Dermis blood vessel endothelial cell (primary cell): ENCODE results near the gene DIP2C. TPM values are rescaled to one million over a fixed set of nuclear protein-coding genes. Genes with fewer than 3 reads are reported as not detected.
A peak's percentile ranks its signal among the peaks of the same experiment; 100 is the strongest.
"Not testable (repeated sequence)": the region's sequence is repeated elsewhere in the genome, so short reads cannot be mapped to it uniquely, and the experiment has no call there.

Source experiments
- DNase-seq: peaks from one replicate; pipeline ENCODE4 v3.0.0; 2010
- total RNA-seq: library from RNA; depleted of rRNA; stranded (reverse); fragments of >200 nt; gene quantifications from 2 replicates; pipeline ENCODE4 v1.2.3, GENCODE V29; 2014

DIP2C gene
- total RNA-seq, 1 donor from 2014 or later, result 6.5 TPM

DNA sequence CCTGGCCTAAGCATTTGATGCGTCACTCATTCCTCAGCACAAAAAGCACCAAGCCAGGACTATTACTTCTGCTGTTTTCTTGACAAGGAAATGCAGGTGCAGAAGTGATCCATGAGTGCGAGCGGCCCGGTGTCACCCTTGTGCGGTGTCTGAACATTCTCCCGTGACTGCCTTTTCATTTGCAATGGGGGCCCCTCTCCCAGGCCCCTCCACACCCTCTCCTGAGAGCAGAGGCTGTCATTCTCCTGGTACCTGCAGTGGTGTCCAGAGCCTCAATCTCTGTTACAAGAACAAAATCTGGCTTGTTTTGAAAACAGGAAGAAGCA is 213.1 kb downstream of the DIP2C start:
- no peak for DNase-seq

DNA sequence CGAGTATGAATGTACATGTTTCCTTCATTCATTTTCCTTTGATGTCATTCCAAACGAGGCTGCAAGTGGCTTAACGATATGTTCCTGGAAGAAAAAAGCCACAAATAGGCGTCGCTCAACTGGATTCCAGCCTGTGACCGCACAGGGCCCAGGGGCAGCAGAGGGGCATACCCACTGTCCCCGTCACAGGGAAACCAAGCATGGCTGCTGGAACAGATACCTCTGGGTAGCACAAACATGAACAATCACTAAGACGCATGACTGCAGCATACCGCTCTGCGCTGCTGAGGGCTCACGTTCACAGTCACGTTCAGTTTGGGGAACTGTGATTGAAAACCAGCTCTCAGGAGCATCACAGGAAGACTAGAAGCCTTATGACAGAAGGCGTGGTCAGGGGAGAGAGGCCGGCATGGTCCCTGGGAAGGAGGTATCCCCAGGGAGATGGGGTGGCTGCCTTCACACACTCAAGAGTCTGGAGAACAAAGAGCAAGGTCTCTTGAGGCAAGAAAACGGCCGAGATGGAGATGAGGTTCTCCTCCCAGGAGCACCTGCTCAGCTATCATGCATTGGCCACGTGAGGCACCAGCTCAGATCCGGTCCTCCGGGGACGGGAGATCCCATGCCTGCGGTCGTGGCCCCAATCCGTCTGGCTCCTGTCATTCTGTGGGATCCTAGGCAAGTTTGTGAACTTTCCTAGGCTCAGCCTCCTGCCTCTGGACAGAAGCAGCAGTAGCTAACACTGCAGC is 213.6 kb downstream of the DIP2C start:
- no peak for DNase-seq

DNA sequence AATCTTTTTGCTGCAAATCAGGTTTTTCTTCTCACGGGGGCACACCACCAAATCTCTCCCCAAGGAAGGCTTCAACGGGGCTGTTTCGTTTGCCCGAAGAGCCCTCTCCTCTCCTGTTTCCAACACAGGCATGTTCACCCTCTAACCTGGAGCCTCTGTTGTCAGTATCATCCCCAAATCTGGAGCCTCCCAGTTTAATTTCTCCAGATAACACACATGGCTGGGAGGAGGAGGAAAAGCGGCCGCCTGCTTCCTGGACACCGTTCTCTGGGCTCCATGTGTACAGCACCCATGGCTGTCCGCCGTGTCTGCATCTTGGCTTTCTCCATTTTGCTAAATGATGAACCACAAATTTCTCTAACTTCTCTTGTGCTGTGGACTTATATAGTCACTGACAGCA is 214.5 kb downstream of the DIP2C start:
- no peak for DNase-seq

DNA sequence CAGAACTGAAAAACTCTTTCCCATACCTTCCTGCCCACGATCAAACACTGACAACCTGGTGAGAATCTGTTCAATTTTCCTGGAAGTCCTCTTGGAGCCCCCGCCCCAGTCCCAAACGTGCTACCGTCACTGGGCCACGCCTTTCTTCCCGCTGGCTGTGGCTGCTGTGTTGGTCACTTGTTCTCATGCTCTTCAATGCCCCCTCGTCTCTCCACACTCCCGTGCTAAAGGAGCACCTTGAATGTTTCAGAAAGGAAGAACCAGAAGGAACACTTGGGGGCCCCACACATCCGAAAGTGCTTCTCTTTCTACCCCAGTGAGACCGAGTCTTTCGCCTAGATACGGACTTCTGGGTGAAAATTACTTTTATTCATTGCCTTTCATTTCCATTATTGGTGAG is 215.1 kb downstream of the DIP2C start:
- no peak for DNase-seq

GRCh38 chr10:472241-472910 is 217.1 kb downstream of the DIP2C start:
- no peak for DNase-seq

- no peak for DNase-seq
These were observed 219.0 kb downstream of the DIP2C start for GRCh38 chr10:470339-471003.

GRCh38 chr10:469947-470338 is 219.5 kb downstream of the DIP2C start:
- no peak for DNase-seq

DNA sequence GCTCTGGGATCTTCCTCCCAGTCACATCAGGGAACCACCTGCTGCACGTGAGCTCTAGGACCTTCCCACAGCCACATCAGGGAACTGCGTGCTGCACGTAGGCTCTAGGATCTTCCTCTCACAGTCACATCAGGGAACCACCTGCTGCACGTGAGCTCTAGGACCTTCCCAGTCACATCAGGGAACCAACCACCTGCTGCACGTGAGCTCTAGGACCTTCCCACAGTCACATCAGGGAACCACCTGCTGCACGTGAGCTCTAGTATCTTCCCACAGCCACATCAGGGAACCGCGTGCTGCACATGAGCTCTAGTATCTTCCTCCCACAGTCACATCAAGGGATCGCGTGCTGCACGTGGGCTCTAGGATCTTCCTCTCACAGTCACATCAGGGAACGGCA is 229.7 kb downstream of the DIP2C start:
- DNase-seq, result no peak

GRCh38 chr10:458421-458851 is 231.0 kb downstream of the DIP2C start:
- peak; percentile 71 for DNase-seq

GRCh38 chr10:456486-456885 is 233.0 kb downstream of the DIP2C start:
- DNase-seq, result no peak

- DNase-seq, result peak; percentile 50
These were observed 234.6 kb downstream of the DIP2C start for GRCh38 chr10:454860-455259.

DNA sequence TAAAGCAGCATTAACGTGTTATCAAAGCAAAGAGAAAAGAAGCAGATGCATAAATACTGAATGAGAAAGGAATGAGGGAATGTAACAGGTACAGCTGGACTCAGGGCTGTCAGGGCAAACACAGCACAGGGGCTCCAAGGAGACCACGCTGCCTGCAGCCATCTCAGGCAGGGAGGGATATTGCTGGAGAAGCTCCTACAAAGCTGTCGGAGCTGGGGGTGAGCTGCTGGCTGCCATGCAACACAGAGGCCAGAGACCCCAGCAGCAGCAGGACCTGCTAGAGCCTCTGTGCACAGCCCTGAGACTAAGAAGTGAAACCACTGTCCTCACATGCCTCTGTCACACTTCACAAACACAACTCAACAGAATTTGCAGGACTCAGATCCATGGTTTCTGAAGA is 235.8 kb downstream of the DIP2C start:
- DNase-seq, result no peak

DNA sequence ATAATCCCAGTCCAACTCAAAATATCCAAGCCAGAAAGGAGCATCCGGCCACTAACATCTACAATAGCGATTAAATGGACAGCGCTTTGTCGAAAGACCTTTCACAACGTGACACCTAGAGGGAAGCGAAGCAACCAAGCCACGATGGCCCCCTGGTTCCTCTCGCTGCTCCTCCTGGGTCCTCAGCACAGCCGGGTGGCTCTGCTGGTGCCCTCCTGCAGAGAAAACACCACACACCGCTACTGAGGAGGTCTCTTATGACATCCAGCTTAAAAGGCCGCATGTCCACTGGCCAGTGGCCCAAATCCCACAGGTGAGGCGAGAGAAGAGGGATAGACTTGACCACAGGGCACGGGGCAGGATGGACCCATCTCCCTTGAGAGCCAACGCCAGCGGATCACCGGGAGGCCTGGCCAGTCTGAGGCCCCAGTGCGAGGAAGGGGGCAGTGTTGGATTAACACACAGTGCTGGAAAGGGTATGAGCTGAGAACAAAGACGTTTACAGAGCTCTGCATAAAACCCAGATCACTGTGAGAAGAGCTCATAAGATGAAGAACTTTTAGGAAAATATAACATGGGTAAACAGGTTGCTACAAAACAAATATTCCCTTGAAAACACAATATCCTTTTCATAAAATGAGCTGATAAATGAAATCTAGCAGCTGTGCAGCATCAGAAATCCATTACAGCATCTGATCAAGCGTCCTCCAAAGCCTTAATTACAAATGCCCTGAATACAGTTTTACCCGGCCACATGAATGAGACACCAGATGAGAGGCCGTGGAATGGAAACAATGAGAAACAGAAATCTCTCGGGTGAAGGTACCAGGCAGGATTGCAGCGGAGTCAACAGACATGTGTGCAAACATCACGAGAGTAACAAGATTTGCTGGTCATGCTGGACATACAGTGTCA is 236.7 kb downstream of the DIP2C start:
- DNase-seq, result no peak

DNA sequence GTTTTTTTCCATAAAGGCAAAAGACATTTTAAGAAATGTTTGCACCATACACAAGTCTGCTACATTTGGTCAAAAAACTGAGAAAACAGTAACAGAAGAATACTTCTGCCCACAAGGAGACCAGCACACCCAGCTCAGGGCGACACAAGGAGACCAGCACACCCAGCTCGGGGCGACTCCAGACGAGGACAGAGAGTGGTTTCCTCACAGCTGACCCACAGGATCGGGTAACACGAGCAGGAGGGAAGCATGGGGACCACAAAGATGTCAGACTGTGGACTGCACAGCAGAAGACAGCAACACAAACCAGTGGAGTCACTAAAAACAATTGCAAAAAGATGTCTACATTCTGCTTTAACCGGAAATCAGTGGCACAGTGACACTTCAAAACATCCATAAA is 237.6 kb downstream of the DIP2C start:
- no peak for DNase-seq

GRCh38 chr10:451021-451471 is 238.4 kb downstream of the DIP2C start:
- DNase-seq, result no peak

DNA sequence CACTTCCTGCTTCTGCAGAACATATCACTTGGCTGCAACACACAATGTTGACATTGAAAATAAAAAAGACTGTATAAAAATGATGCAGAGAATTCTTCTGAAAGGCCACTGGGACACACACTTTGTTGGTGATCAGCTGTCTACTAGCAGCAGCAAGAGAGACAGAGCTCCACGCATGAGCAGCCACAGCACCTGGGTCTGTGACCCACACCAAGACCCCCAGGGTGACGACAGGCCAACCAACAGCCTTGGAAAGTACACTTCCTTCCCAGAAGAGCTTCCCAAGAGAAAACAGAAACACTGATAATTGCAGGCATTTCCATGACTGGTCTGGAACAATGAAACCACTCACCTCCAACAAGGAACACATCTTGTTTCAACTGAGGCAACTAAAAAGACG is 239.0 kb downstream of the DIP2C start:
- DNase-seq, result no peak

DNA sequence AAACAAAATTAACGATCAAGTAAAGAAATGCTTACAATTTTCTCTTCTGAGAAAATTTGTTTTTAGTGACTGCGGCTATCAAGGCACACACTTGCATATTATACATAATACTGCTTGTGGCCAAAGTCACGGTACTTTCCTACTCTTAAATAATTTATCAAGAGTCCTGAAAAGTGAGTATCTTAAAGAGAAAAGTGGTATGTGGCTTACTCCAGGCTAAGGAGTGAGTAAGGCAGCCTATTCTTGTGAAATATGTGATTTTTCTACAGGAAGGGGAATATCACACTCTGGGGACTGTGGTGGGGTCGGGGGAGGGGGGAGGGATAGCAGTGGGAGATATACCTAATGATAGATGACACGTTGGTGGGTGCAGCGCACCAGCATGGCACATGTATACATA is 240.1 kb downstream of the DIP2C start:
- not testable (repeated sequence) for DNase-seq

- no peak for DNase-seq
These were observed 246.0 kb downstream of the DIP2C start for GRCh38 chr10:443459-443858.

DNA sequence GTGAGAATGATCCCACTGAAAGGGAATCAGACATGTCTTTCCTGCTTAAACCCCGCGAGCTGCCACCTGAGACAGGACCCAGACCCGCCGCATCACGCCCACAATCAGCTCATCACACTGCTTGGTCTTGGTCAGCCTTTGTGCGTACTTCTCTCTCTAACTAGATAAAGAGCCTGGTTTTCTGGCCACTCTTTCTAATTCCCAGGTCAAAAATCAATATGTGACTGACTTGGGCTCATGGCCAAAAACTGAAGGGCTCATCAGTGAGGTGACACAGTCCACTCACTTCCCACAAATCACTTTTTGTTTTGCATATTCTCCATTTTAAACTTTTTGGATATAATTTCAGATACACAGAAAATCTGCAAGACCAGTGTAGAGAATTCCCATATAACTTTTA is 247.3 kb downstream of the DIP2C start:
- DNase-seq, result no peak

DNA sequence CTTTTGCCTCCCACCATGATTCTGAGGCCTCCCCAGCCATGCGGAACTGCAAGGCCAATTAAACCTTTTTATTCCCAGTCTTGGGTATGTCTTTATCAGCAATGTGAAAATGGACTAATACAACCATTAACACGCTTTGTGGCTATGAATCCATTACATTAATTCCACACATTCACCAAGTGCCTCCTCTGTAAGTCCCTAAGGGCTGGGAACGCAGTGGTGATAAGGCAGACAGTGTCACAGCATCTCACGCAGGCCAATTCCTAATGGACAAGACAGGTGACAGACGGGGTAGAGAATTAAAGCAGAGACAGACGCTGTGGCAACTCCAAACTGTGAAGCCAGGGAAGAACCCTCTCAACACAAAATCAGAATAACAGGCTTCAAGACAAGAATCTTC is 247.8 kb downstream of the DIP2C start:
- DNase-seq, result no peak

DNA sequence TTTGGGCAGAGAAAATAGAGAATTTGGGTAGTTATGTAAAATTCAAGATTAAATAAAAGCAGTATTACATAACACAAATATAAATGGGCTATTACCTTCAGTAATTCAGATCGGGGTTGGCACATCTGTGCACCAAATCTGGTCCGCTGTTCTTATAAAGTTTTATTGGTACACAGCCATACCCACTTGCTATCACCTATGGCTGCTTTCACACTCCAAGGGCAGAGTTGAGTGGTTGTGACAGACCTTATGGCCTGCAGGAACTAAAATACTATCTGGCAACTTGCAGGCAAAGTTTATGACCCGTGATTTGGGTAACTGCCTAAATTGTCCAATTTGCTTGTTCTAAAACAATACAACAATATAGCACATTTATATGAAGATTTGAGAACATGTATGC is 249.3 kb downstream of the DIP2C start:
- no peak for DNase-seq

DNA sequence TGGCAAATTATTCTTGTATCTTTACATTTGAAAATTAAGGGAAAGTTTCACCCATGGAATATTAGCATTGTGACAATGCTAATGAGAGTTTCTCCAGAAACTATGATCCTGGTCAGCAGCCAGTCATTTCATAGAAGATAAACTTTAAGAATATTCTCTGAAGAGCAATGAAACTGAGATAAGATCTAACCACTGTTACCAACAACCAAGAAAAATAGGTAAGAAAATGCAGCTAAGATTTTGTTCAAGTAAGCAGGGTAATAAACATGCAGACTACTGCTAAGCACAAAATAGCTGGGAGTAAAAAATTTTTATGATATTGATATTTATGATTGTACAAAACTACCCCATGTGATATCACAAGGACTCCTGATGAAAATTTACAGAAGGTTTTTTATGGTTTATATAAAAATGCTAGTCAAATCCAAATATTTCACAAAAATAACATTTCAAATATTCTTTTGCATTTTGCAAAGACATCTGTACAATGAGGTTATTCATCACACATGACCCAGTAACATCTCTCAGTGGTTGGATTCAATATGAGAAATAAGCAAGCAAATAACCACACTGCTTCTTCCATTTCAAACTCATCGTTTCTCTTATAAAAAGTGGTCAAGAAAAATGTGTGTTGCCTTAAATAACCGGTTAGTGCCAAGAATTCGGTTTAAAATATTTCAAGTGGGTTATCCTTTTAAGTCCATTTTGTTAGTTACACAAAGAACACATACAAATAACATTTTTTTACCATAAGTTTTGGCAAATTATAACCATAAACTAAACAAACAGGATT is 251.6 kb downstream of the DIP2C start:
- DNase-seq, result no peak
